ENCODE data around the gene ADCY3. TPM values are rescaled to one million over a fixed set of nuclear protein-coding genes. Genes with fewer than 3 reads are reported as not detected.

ADCY3 gene
- total and polyA plus RNA-seq, 10 of the 15 experiments (the other 5 are each of a cell fraction or from before 2014, with no cell fraction given) = 2.8 to 102 (median 50.4) TPM

DNA sequence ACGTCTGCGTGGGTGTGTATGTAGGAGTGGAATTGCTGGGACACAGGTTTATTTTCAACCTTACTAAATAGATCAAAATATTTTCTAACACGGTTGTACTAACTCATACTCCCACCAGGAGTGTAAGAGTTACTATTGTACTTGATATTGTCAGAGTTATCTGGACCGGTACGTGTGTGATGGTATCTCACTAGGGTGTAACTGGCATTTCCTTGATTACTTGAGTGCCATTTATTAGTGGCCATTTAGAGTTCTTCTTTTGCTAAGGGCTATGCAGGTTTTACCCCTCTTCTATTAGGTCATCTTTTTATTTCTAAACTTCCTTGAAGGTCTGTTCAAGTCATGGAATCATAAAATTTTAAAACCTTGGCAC lies 93.3 kb downstream of the ADCY3 start:
- in situ Hi-C loops (cut with MboI) = loop anchor here (5.0 kb wide), 1 partner anchor 419 kb away; no protein-coding TSS in a partner anchor
- Histone ChIP-seq H3K4me3 (no peak overlapping the region), H3K79me2 (ENCODE audit: control insufficient read depth, insufficient read depth, low read length) (no peaks in the 10 kb centered on the region), H3K36me3 (ENCODE audit: control insufficient read depth in 2 of 2, insufficient read depth in 2 of 2, low read length in 1 of 2) (peaks cover 11 to 15% of the 10 kb centered on the region in 2 experiments; a peak in 3 of 4 replicates), H3K4me1 (ENCODE audit: control insufficient read depth, insufficient read depth, low read length) (no peaks in the 10 kb centered on the region; the same call in 1 of the 2 replicates), H3K27me3 (replicated peaks in 1 of 2; ENCODE audit: control insufficient read depth in 2 of 2, insufficient read depth in 2 of 2, low read length in 1 of 2) (no peaks in the 10 kb centered on the region), H3K27ac (ENCODE audit: control insufficient read depth, insufficient read depth) (no peak overlapping the region), H2AFZ (ENCODE audit: control insufficient read depth, low read depth, low read length) (no peak overlapping the region), H3K9me3 (replicated peaks; ENCODE audit: control insufficient read depth, insufficient read depth, low read length) (no peaks in the 10 kb centered on the region), H3K9ac (ENCODE audit: control insufficient read depth, insufficient read depth, low read length) (no peak overlapping the region), H3K4me2 (ENCODE audit: control insufficient read depth, insufficient read depth) (no peak overlapping the region), H4K20me1 (ENCODE audit: control insufficient read depth, insufficient read depth) (no peaks in the 10 kb centered on the region; the same call in 1 of the 2 replicates)
- ATAC-seq (no peak; the same call in 2 of the 3 replicates), DNase-seq (ENCODE audit: low read depth, low spot score) (no peak), FAIRE-seq (no peak)
- SMC1A ChIA-PET (ENCODE audit: uncharacterized antibody, unreplicated experiment) = interaction anchor here (1.0 to 5.4 kb wide), 6 partner anchors 214 to 417 kb away, joined by 3 to 55 read pairs (median 12); no protein-coding TSS in a partner anchor
- no peak for TF ChIP-seq MEF2B (IDR thresholded peaks at IDR 0.05; ENCODE audit: partially characterized antibody, poor library complexity, severe bottlenecking)
- TF ChIP-seq, protein P1, sequence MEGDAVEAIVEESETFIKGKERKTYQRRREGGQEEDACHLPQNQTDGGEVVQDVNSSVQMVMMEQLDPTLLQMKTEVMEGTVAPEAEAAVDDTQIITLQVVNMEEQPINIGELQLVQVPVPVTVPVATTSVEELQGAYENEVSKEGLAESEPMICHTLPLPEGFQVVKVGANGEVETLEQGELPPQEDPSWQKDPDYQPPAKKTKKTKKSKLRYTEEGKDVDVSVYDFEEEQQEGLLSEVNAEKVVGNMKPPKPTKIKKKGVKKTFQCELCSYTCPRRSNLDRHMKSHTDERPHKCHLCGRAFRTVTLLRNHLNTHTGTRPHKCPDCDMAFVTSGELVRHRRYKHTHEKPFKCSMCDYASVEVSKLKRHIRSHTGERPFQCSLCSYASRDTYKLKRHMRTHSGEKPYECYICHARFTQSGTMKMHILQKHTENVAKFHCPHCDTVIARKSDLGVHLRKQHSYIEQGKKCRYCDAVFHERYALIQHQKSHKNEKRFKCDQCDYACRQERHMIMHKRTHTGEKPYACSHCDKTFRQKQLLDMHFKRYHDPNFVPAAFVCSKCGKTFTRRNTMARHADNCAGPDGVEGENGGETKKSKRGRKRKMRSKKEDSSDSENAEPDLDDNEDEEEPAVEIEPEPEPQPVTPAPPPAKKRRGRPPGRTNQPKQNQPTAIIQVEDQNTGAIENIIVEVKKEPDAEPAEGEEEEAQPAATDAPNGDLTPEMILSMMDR (IDR thresholded peaks at IDR 0.05 in 2 of 3, conservative IDR thresholded peaks at IDR 0.05 in 1 of 3; ENCODE audit: control insufficient read depth in 2 of 3, extremely low read depth in 1 of 3, insufficient read depth in 1 of 3, low read depth in 3 of 3, low read length in 3 of 3) = no peak
- no peak for TF ChIP-seq POLR2AphosphoS2 (IDR thresholded peaks at IDR 0.05; ENCODE audit: low read depth, low read length)
- TF ChIP-seq LARP7 (IDR thresholded peaks at IDR 0.05) = no peak
- no peak for TF ChIP-seq ZBED1 (IDR thresholded peaks at IDR 0.05; ENCODE audit: borderline replicate concordance)
- no TSS peak for BruUV-seq (replicated peaks)
- CTCF ChIA-PET = interaction anchor here (0.8 to 7.7 kb wide), 13 partner anchors 12 to 606 kb away, joined by 3 to 124 read pairs (median 6); partner anchors contain the start of genes CENPO and PTRHD1
- POLR2A ChIA-PET = interaction anchor here (1.0 to 1.8 kb wide), 3 partner anchors 17 to 418 kb away, joined by 3 to 9 read pairs (median 5); no protein-coding TSS in a partner anchor
- intact Hi-C loops (cut with micrococcal nuclease; ENCODE audit: unreplicated experiment) = loop anchor here (1.0 to 10.0 kb wide), 5 partner anchors 34 to 416 kb away; partner anchors contain the start of genes CENPO and PTRHD1
- RAD21 ChIA-PET (ENCODE audit: unreplicated experiment) = interaction anchor here (0.6 to 5.9 kb wide), 6 partner anchors 15 to 417 kb away, joined by 3 to 66 read pairs (median 8); no protein-coding TSS in a partner anchor
- WGBS (ENCODE audit: insufficient coverage, insufficient replicate concordance, low lambda C conversion rate, missing lambda C conversion rate) = 66% methylated on average over 5 of the region's 5 CpGs
